HG03095 (cell line): ENCODE results near the gene ACOT13.
"Not testable (repeated sequence)": the region's sequence is repeated elsewhere in the genome, so short reads cannot be mapped to it uniquely, and the experiment has no call there.

Experiments used
- ATAC-seq: cut with Tn5 transposase; IDR thresholded peaks from one replicate; pipeline ENCODE4 v1.9.1; 2021; ENCODE audit warnings: moderate library complexity; ENCODE audit not compliant: unreplicated experiment

The ACOT13 gene

DNA sequence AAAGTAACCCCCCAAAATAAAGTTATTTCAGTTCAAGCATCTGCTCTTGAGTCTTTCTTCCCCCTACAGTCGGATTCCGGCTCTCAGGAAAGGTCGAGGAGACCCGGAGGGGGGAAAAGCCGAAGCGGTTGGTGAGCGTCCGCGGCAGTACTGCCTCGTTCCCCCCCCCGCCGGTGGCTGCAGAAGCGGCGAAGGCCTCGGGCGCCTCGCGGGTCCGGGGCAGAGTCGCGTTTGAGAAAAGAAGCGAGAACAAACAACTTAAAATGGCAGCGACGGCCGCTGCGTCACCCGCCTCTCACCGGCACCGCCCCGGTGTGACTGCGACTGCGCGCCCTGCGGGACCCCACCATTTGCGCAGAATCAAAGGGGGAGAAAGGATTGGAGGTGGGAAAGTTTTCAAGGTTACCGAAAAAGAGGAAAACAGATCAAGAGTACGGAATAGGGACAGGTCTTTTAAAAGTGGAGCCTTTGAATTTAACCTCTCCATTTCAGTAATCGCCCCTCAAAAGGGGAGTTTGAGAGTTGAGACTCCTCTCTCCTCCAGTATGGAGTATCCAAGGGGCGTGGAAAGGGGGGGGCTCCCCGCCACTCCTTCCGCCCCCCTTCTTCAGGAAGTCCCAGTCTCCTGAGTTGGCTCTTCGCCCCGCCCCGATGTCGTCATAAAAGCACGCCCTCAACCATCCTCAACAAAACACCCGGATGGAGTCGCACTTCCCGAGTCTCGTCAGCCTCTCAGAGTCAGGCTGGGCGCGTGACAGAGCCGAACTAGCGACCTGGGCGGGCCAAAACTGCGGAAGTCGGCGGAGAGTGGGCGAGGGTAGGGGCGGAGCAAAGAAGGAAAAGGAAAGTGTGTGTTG, 54.0 kb downstream of the ACOT13 start:
- ATAC-seq, result peak; percentile 84

- peak; percentile 44 for ATAC-seq
Measured at GRCh38 chr6:24721461-24722215, 54.8 kb downstream of the ACOT13 start.

DNA sequence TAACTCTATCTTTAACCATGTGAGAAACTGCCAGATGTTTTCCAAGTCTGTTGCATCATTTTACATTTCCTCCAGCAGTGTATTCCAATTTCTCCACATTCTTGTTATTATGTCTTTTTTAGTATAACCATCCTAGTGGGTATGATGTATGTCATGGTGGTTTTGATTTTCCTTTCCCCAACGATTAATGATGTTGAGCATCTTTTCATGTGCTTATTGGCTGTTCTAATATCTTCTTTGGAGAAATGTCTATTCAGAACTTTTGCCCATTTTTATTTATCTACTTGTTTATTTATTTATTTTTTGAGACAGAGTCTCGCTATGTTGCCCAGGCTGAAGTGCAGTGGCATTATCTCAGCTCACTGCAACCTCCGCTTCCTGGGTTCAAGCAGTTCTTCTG, 56.4 kb downstream of the ACOT13 start:
- no peak for ATAC-seq

DNA sequence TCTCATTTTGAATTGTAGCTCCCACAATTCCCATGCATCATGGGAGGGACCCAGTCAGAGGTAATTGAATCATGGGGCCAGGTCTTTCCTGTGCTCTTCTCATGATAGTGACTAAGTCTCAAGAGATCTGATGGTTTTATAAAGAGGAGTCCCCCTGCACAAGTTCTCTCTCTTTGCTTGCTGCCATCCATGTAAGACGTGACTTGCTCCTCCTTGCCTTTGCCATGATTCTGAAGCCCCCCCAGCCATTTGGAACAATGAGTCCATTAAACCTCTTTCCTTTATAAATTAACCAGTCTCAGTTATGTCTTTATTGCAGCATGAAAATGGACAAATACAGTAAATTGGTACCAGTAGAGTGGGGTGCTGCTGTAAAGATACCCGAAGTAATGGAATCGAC, 63.8 kb downstream of the ACOT13 start:
- not testable (repeated sequence) for ATAC-seq

DNA sequence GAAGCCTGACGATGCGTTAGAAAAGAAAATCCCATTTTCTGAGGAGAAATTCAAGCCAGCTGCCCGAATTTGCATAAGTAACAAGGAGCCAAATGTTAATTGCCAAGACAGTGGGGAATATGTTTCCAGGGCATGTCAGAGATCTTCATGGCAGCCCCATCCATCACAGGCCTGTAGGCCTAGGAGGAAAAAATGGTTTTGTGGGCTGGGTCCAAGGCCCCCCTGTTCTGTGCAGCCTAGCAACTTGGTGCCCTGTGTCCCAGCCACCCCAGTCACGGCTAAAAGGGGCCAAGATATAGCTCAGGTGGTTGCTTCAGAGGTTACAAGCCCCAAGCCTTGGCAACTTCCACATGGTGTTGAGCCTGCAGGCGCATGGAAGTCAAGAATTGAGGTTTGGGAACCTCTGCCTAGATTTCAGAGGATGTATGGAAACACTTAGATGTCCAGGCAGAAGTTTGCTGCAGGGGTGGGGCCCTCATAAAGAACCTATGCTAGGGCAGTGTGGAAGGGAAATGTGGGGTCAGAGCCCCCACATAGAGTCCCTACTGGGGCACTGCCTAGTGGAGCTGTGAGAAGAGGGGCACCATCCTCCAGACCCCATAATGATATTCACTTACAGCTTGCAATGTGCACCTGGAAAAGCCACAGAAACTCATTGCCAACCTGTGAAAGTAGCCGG, 64.7 kb downstream of the ACOT13 start:
- ATAC-seq, result not testable (repeated sequence)

DNA sequence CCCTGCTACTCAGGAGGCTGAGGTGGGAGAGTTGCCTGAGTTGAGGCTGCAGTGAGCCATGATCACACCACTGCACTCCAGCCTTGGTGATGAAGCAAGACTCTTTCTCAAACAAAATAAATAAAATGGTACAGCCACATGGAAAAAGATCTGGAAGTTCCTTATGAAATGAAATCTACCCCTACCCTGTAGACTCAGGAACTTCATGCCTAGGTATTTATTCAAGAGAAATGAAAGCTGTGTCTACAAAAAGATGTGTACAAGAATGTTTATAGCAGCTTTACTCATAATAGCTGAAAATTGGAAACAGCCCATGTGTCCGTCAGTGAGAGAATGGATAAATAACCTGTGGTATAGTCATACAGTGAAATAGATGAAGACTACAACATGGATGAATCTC, 67.3 kb downstream of the ACOT13 start:
- no peak for ATAC-seq

DNA sequence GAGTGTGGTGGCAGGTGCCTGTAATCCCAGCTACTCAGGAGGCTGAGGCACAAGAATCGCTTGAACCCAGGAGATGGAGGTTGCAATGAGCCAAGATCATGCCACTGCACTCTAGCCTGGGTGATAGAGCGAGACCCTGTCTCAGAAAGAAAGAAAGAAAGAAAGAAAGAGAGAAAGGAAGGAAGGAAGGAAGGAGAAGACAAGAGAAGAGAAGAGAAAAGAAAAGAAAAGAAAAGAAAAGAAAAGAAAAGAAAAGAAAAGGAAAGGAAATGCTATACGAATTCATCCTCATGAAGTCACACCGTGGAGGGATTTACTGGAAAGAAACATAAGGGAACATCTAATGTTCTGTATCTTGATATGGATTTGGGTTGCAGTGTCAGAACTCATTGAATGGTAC, 67.8 kb downstream of the ACOT13 start:
- not testable (repeated sequence) for ATAC-seq

GRCh38 chr6:24738741-24739140, 71.9 kb downstream of the ACOT13 start:
- ATAC-seq, result no peak

GRCh38 chr6:24740861-24741260, 74.0 kb downstream of the ACOT13 start:
- ATAC-seq, result no peak

- ATAC-seq, result no peak
Measured at GRCh38 chr6:24742216-24742738, 75.4 kb downstream of the ACOT13 start.

- peak; percentile 80 for ATAC-seq
Measured at GRCh38 chr6:24743265-24743943, 76.5 kb downstream of the ACOT13 start.

DNA sequence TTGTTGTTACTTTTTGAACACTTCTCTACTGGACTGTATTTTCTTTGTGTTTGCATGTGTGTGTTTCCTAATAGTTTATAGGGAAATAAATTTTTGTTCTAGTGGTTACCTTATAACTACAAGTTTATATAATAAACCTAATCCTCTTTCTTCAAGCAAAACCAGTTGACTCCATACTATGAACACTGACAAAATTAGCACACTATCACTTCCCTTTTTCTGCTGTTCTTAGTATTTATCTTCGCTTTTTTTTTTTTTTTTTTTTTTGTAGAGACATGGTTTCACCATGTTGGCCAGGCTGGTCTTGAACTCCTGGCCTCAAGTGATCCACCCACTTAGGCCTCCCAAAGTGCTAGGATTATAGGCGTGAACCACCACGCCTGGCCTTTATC, 77.1 kb downstream of the ACOT13 start:
- ATAC-seq, result peak; percentile 46

DNA sequence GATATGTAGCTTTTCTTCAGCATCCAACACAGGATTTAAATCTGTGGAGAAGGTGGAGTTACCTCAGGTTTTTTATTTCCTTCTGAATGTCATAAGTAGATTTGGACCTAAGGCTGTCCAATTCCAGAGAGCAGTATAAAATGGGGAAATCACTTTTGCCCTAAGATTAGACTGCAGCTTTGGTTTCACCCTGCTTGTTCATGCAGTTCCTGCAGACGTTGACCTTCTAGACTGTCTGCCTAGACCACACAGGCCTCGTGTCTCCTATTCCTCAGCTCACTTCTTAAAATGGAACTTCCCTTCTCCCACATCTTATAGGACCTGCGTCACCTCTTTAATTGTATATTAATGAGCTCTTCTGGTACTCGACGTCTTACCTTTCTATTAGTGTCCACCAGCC, 78.0 kb downstream of the ACOT13 start:
- ATAC-seq, result no peak

GRCh38 chr6:24749297-24749696, 82.4 kb downstream of the ACOT13 start:
- no peak for ATAC-seq

DNA sequence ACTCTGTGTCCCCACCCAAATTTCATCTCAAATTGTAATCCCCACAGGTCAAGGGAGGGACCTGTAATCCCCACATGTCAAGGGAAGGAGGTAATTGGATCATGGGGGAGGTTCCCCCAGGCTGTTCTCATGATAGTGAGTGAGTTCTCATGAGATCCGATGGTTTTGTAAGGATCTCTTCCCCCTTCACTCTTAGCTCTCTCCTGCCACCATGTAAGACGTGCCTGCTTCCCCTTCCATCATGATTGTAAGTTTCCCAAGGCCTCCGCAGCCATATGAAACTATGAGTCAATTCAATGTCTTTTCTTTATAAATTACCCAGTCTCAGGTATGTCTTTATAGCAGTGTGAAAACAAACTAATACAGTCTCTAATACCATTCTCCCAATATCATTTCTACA, 84.0 kb downstream of the ACOT13 start:
- ATAC-seq, result not testable (repeated sequence)

- no peak for ATAC-seq
Measured at GRCh38 chr6:24752503-24752902, 85.6 kb downstream of the ACOT13 start.

- ATAC-seq, result no peak
Measured at GRCh38 chr6:24752917-24753492, 86.1 kb downstream of the ACOT13 start.

GRCh38 chr6:24753545-24753944, 86.7 kb downstream of the ACOT13 start:
- no peak for ATAC-seq

DNA sequence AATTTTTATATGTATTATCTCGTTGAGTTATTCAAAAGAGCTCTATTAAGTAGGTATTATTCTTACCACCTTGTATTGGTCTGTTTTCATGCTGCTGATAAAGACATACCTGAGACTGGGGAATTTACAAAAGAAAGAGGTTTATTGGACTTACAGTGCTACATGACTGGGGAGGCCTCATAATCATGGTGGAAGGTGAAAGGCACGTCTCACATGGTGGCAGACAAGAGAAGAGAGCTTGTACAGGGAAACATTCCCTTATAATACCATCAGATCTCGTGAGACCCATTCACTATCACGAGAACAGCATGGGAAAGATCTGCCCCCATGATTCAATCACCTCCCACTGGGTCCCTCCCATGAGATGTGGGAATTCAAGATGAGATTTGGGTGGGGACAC, 87.5 kb downstream of the ACOT13 start:
- ATAC-seq, result not testable (repeated sequence)
